Measurements from ENCODE around the gene PLCB1.

GRCh38 chr20:8388707-8389106, 256.6 kb downstream of the PLCB1 start:
- TF ChIP-seq GATA3 (IDR thresholded peaks at IDR 0.05; ENCODE audit: low read depth, low read length) = no peak
- no peak for TF ChIP-seq GATA2 (IDR thresholded peaks at IDR 0.05; ENCODE audit: low read depth, low read length)
